H9 (cell line): ENCODE data around the gene GHRL. TPM values are rescaled to one million over a fixed set of nuclear protein-coding genes. Genes with fewer than 3 reads are reported as not detected.

Source experiments
- DNase-seq: peaks from one replicate; pipeline ENCODE4 v3.0.0-alpha.2; 2017
- H2AFZ ChIP-seq: one replicate; pipeline ENCODE4 v1.6.1; 2013; ENCODE audit warnings: mild to moderate bottlenecking, low read length, control low read depth, moderate library complexity
- H2AK5ac ChIP-seq: 2 replicates; pipeline ENCODE4 v1.6.1; 2013; ENCODE audit warnings: low read length, control low read depth, mixed read lengths; ENCODE audit not compliant: insufficient read length
- H2BK120ac ChIP-seq: one replicate; pipeline ENCODE4 v1.6.1; 2013; ENCODE audit warnings: low read depth, mild to moderate bottlenecking, low read length, control low read depth, inconsistent platforms; ENCODE audit not compliant: poor library complexity, severe bottlenecking
- H2BK12ac ChIP-seq: 2 replicates; pipeline ENCODE4 v1.6.1; 2013; ENCODE audit warnings: low read length, control low read depth, mixed read lengths, low read depth; ENCODE audit not compliant: insufficient read length
- H2BK15ac ChIP-seq: 2 replicates; pipeline ENCODE4 v1.6.1; 2013; ENCODE audit warnings: low read depth, low read length, control low read depth
- H2BK20ac ChIP-seq: one replicate; pipeline ENCODE4 v1.6.1; 2013; ENCODE audit warnings: low read depth, mild to moderate bottlenecking, low read length, control low read depth, inconsistent platforms; ENCODE audit not compliant: poor library complexity, severe bottlenecking
- H2BK5ac ChIP-seq: 2 replicates; pipeline ENCODE4 v1.6.1; 2013; ENCODE audit warnings: low read length, control low read depth, mixed read lengths; ENCODE audit not compliant: insufficient read length
- H3K14ac ChIP-seq: 2 replicates; pipeline ENCODE4 v1.6.1; 2013; ENCODE audit warnings: low read length, control low read depth; ENCODE audit not compliant: insufficient read depth
- H3K18ac ChIP-seq: 2 replicates; pipeline ENCODE4 v1.6.1; 2013; ENCODE audit warnings: low read depth, mild to moderate bottlenecking, mixed read lengths, low read length, control low read depth; ENCODE audit not compliant: insufficient read length
- H3K23ac ChIP-seq: 2 replicates; pipeline ENCODE4 v1.6.1; 2013; ENCODE audit warnings: low read length, control low read depth, mixed read lengths, low read depth; ENCODE audit not compliant: insufficient read length
- H3K23me2 ChIP-seq: 2 replicates; pipeline ENCODE4 v1.6.1; 2013; ENCODE audit warnings: low read depth, mild to moderate bottlenecking, mixed read lengths, low read length, control low read depth; ENCODE audit not compliant: insufficient read length, poor library complexity, severe bottlenecking
- H3K27ac ChIP-seq: 2 replicates; pipeline ENCODE4 v1.5.1; 2013; ENCODE audit warnings: low read length, control low read depth, mixed read lengths, low read depth; ENCODE audit not compliant: insufficient read length
- H3K27me3 ChIP-seq: 2 replicates; pipeline ENCODE4 v1.6.1; 2013; ENCODE audit warnings: low read length, control low read depth, inconsistent platforms; ENCODE audit not compliant: insufficient read depth
- H3K4ac ChIP-seq: 2 replicates; pipeline ENCODE4 v1.6.1; 2013; ENCODE audit warnings: low read depth, mild to moderate bottlenecking, control low read depth, inconsistent platforms, low read length, moderate library complexity
- H3K4me1 ChIP-seq: 2 replicates; pipeline ENCODE4 v1.6.1; 2013; ENCODE audit warnings: low read length, control low read depth, inconsistent platforms; ENCODE audit not compliant: insufficient read depth
- H3K4me2 ChIP-seq: 2 replicates; pipeline ENCODE4 v1.6.1; 2013; ENCODE audit warnings: low read length, control low read depth, mixed read lengths; ENCODE audit not compliant: insufficient read length, insufficient read depth
- H3K56ac ChIP-seq: 2 replicates; pipeline ENCODE4 v1.6.1; 2013; ENCODE audit warnings: low read depth, mild to moderate bottlenecking, mixed read lengths, low read length, control low read depth; ENCODE audit not compliant: insufficient read length
- H3K79me1 ChIP-seq: 2 replicates; pipeline ENCODE4 v1.6.1; 2013; ENCODE audit warnings: low read depth, mild to moderate bottlenecking, moderate library complexity, low read length, control low read depth, inconsistent platforms; ENCODE audit not compliant: insufficient read depth, poor library complexity, severe bottlenecking
- H3K79me2 ChIP-seq: 2 replicates; pipeline ENCODE4 v1.6.1; 2013; ENCODE audit warnings: low read length, control low read depth, inconsistent platforms; ENCODE audit not compliant: insufficient read depth
- H3K9ac ChIP-seq: 2 replicates; pipeline ENCODE4 v1.6.1; 2013; ENCODE audit warnings: low read length, control low read depth, mixed read lengths; ENCODE audit not compliant: insufficient read length; ENCODE audit errors: extremely low read depth
- H3K9me3 ChIP-seq: one replicate; pipeline ENCODE4 v1.6.1; 2013; ENCODE audit warnings: low read depth, low read length, inconsistent platforms; ENCODE audit not compliant: control insufficient read depth
- H3T11ph ChIP-seq: one replicate; pipeline ENCODE4 v1.6.1; 2013; ENCODE audit warnings: mild to moderate bottlenecking, low read length, control low read depth, inconsistent platforms
- H4K20me1 ChIP-seq: one replicate; pipeline ENCODE4 v1.6.1; 2013; ENCODE audit not compliant: control insufficient read depth, insufficient read length, insufficient read depth
- H4K5ac ChIP-seq: 2 replicates; pipeline ENCODE4 v1.6.1; 2013; ENCODE audit warnings: low read depth, mild to moderate bottlenecking, mixed read lengths, low read length, control low read depth; ENCODE audit not compliant: insufficient read length
- H4K8ac ChIP-seq: replicated peaks from 2 replicates; pipeline ENCODE4 v1.6.1; 2013; ENCODE audit warnings: low read length, control low read depth, mixed read lengths, low read depth; ENCODE audit not compliant: insufficient read length
- H4K91ac ChIP-seq: 2 replicates; pipeline ENCODE4 v1.6.1; 2013; ENCODE audit warnings: low read depth, mild to moderate bottlenecking, moderate library complexity, mixed read lengths, low read length, control low read depth; ENCODE audit not compliant: insufficient read length
- H3K27ac Mint-ChIP-seq, 3 experiments: 2 replicates in 2 of 3; 3 replicates in 1 of 3; pipeline ENCODE4 v1.8.0; 2020 to 2021; ENCODE audit warnings: mixed read lengths in 3 of 3, mild to moderate bottlenecking in 1 of 3, moderate library complexity in 1 of 3
- H3K27me3 Mint-ChIP-seq: 2 replicates; pipeline ENCODE4 v1.8.0; 2021; ENCODE audit warnings: low read depth, mild to moderate bottlenecking, moderate library complexity, mixed read lengths
- H3K36me3 Mint-ChIP-seq, 3 experiments: 2 replicates in 2 of 3; 3 replicates in 1 of 3; pipeline ENCODE4 v1.8.0; 2020 to 2021; ENCODE audit warnings: low read depth in 3 of 3, mixed read lengths in 3 of 3; ENCODE audit not compliant: insufficient read depth in 1 of 3
- H3K4me1 Mint-ChIP-seq, 2 experiments: 2 replicates each; pipeline ENCODE4 v1.8.0; 2020; ENCODE audit warnings: mixed read lengths in 2 of 2
- H3K4me3 Mint-ChIP-seq, 2 experiments: 2 replicates in 1 of 2; 3 replicates in 1 of 2; pipeline ENCODE4 v1.8.0; 2020 to 2021; ENCODE audit warnings: mild to moderate bottlenecking in 2 of 2, mixed read lengths in 2 of 2, moderate library complexity in 1 of 2
- H3K9me3 Mint-ChIP-seq, 2 experiments: 2 replicates in 1 of 2; 3 replicates in 1 of 2; pipeline ENCODE4 v1.8.0; 2020; ENCODE audit warnings: mild to moderate bottlenecking in 2 of 2, mixed read lengths in 2 of 2, moderate library complexity in 1 of 2
- WGBS: extraction: QIAGEN DNeasy Blood & Tissue Kit; methylation state at CpG from one replicate; pipeline ENCODE4 v1.1.7; 2013; ENCODE audit warnings: missing lambda C conversion rate, low lambda C conversion rate, mixed read lengths; ENCODE audit not compliant: insufficient read length; ENCODE audit errors: extremely low coverage; 5-methylcytosine and 5-hydroxymethylcytosine counted together
- total RNA-seq: library from RNA; stranded (reverse); gene quantifications from 2 replicates; pipeline ENCODE4 v1.2.1, GENCODE V29; 2021
- TF ChIP-seq, protein P1 (sequence below): fragments of 200-600 bp; sonication (generic); conservative IDR thresholded peaks from 3 replicates; pipeline ENCODE4 v1.8.0; 2021; ENCODE audit warnings: antibody characterized with exemption, mild to moderate bottlenecking

Gene GHRL
- total RNA-seq, 1 experiment from 2014 or later = 1.3 TPM

DNA sequence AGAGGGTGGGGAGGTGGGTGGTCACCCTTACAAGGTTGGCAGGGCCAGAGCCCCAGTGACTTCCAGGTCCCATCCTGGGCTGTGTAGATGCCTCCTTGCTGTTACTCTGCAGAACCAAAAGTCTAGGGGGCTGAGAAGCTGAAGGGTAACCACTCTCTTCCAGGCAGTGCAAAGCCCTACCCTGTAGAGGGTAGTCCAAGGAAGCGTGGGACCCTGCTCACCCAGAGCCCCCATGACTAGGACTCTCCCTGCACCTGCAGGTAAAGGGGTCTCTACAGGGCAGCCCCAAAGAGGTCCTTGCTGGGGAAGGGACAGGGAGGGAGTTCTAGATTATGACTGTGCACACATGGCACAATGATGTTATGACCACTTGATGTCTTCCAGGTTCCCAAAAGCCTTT is 14.2 kb downstream of the GHRL start:
- no peaks in the 10 kb centered on the region for H3K4me1 ChIP-seq
- H4K5ac ChIP-seq = no peak overlapping the region
- H2BK20ac ChIP-seq = no peak overlapping the region
- no peaks in the 10 kb centered on the region for H3K9me3 ChIP-seq
- H3K14ac ChIP-seq = no peak overlapping the region
- no peak overlapping the region for H3K27ac Mint-ChIP-seq
- H3K79me1 ChIP-seq = peaks cover 4% of the 10 kb centered on the region
- H2BK120ac ChIP-seq = no peak overlapping the region
- H3K23ac ChIP-seq = no peak overlapping the region
- peaks cover 12 to 61% (median 45%) of the 10 kb centered on the region in 3 experiments; a peak in 6 of 7 replicates for H3K36me3 Mint-ChIP-seq
- no peaks in the 10 kb centered on the region for H4K20me1 ChIP-seq
- H2BK15ac ChIP-seq = no peak overlapping the region
- no peak for DNase-seq
- H3K27me3 Mint-ChIP-seq = no peaks in the 10 kb centered on the region
- H2BK12ac ChIP-seq = no peak overlapping the region
- no peak overlapping the region for H3K9ac ChIP-seq
- no peak overlapping the region for H2AFZ ChIP-seq
- H2BK5ac ChIP-seq = no peak overlapping the region
- no peaks in the 10 kb centered on the region for H3K27me3 ChIP-seq
- TF ChIP-seq, protein P1, sequence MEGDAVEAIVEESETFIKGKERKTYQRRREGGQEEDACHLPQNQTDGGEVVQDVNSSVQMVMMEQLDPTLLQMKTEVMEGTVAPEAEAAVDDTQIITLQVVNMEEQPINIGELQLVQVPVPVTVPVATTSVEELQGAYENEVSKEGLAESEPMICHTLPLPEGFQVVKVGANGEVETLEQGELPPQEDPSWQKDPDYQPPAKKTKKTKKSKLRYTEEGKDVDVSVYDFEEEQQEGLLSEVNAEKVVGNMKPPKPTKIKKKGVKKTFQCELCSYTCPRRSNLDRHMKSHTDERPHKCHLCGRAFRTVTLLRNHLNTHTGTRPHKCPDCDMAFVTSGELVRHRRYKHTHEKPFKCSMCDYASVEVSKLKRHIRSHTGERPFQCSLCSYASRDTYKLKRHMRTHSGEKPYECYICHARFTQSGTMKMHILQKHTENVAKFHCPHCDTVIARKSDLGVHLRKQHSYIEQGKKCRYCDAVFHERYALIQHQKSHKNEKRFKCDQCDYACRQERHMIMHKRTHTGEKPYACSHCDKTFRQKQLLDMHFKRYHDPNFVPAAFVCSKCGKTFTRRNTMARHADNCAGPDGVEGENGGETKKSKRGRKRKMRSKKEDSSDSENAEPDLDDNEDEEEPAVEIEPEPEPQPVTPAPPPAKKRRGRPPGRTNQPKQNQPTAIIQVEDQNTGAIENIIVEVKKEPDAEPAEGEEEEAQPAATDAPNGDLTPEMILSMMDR = no peak
- no peak overlapping the region for H2AK5ac ChIP-seq
- no peak overlapping the region for H3K4ac ChIP-seq
- H4K91ac ChIP-seq = peak overlapping the region; percentile 32
- H4K8ac ChIP-seq = no peak overlapping the region
- H3K56ac ChIP-seq = no peak overlapping the region
- no peak overlapping the region for H3K18ac ChIP-seq
- peaks cover 0 to 2% of the 10 kb centered on the region in 2 experiments; a peak in 1 of 4 replicates for H3K4me1 Mint-ChIP-seq
- no peak overlapping the region for H3T11ph ChIP-seq
- H3K79me2 ChIP-seq = peaks cover 2% of the 10 kb centered on the region; the same call in 1 of the 2 replicates
- WGBS = no CpG with 5 or more reads among the region's 1 CpG
- H3K23me2 ChIP-seq = no peaks in the 10 kb centered on the region
- no peaks in the 10 kb centered on the region for H3K9me3 Mint-ChIP-seq
- no peak overlapping the region for H3K4me2 ChIP-seq
- no peak overlapping the region for H3K27ac ChIP-seq
- H3K4me3 Mint-ChIP-seq = no peak overlapping the region
